Calu3 (cell line): ENCODE measurements around the gene CRYBB3. TPM values are rescaled to one million over a fixed set of nuclear protein-coding genes. Genes with fewer than 3 reads are reported as not detected.
"Not testable (repeated sequence)": the region's sequence is repeated elsewhere in the genome, so short reads cannot be mapped to it uniquely, and the experiment has no call there.

Source experiments
- BruUV-seq: library from RNA; stranded (reverse); fragments of 400-500 nt; replicated peaks from 2 replicates; lab custom pipeline; 2021; lab: Mats Ljungman, UMichigan
- CTCF ChIA-PET: fragments of 300-600 bp; sonication (Branson Sonifier 250); formaldehyde crosslinking; loops from one replicate; lab custom pipeline; 2022; ENCODE audit warnings: antibody characterized with exemption; lab: Charles Lee
- DNase-seq: peaks from one replicate; pipeline ENCODE4 v3.0.0; 2022
- H3K27ac Mint-ChIP-seq: one replicate; pipeline ENCODE4 v1.8.0; 2022; ENCODE audit warnings: mixed read lengths; ENCODE audit not compliant: unreplicated experiment
- H3K27me3 Mint-ChIP-seq: one replicate; pipeline ENCODE4 v1.8.0; 2022; ENCODE audit warnings: mixed read lengths; ENCODE audit not compliant: unreplicated experiment
- H3K36me3 Mint-ChIP-seq: one replicate; pipeline ENCODE4 v1.8.0; 2022; ENCODE audit warnings: mild to moderate bottlenecking, moderate library complexity, mixed read lengths; ENCODE audit not compliant: insufficient read depth, unreplicated experiment
- H3K4me1 Mint-ChIP-seq: one replicate; pipeline ENCODE4 v1.8.0; 2022; ENCODE audit warnings: mild to moderate bottlenecking, low read depth, mixed read lengths; ENCODE audit not compliant: unreplicated experiment
- H3K4me3 Mint-ChIP-seq: one replicate; pipeline ENCODE4 v1.8.0; 2022; ENCODE audit warnings: mild to moderate bottlenecking, low read depth, moderate library complexity, mixed read lengths; ENCODE audit not compliant: unreplicated experiment
- H3K9me3 Mint-ChIP-seq: one replicate; pipeline ENCODE4 v1.8.0; 2022; ENCODE audit warnings: low read depth, mixed read lengths; ENCODE audit not compliant: unreplicated experiment
- CTCF ChIP-seq: fragments of 200-600 bp; IDR thresholded peaks from one replicate; pipeline ENCODE4 v1.8.0; 2022; ENCODE audit warnings: antibody characterized with exemption; ENCODE audit not compliant: unreplicated experiment
- intact Hi-C: fragments of 100-400 bp; cut with micrococcal nuclease; formaldehyde crosslinking; loops from one replicate; pipeline ENCODE4 v1.10.0; 2022; ENCODE audit not compliant: unreplicated experiment
- total RNA-seq: library from RNA; stranded (reverse); gene quantifications from 2 replicates; pipeline ENCODE4 v1.2.3, GENCODE V29; 2022

Gene CRYBB3
- total RNA-seq, 1 experiment from 2014 or later: 1.4 TPM

GRCh38 chr22:25235547-25236290 lies 36.1 kb downstream of the CRYBB3 start:
- no peaks in the 10 kb centered on the region for H3K4me1 Mint-ChIP-seq
- intact Hi-C loops: loop anchor here (2.0 to 10.0 kb wide), 2 partner anchors 99 to 543 kb away; no protein-coding TSS in a partner anchor
- CTCF ChIA-PET: interaction anchor here (0.6 to 1.4 kb wide), 3 partner anchors 47 to 227 kb away, joined by 3 to 8 read pairs (median 4); no protein-coding TSS in a partner anchor

GRCh38 chr22:25236417-25236816 lies 36.8 kb downstream of the CRYBB3 start:
- TF ChIP-seq CTCF: no peak
- H3K4me3 Mint-ChIP-seq: peak overlapping the region; percentile 58
- no peaks in the 10 kb centered on the region for H3K4me1 Mint-ChIP-seq
- BruUV-seq: no TSS peak
- H3K27ac Mint-ChIP-seq: peak overlapping the region; percentile 69
- no peak for DNase-seq
- intact Hi-C loops: loop anchor here (2.0 to 10.0 kb wide), 2 partner anchors 98 to 542 kb away; no protein-coding TSS in a partner anchor
- H3K36me3 Mint-ChIP-seq: peaks cover 8% of the 10 kb centered on the region
- CTCF ChIA-PET: interaction anchor here (0.6 to 1.4 kb wide), 3 partner anchors 47 to 226 kb away, joined by 3 to 8 read pairs (median 4); no protein-coding TSS in a partner anchor
- no peaks in the 10 kb centered on the region for H3K9me3 Mint-ChIP-seq
- peaks cover 76% of the 10 kb centered on the region for H3K27me3 Mint-ChIP-seq

More at GRCh38 chr22:25235547-25236290, 36.1 kb downstream of the CRYBB3 start:
- no peaks in the 10 kb centered on the region for H3K9me3 Mint-ChIP-seq
- peaks cover 69% of the 10 kb centered on the region for H3K27me3 Mint-ChIP-seq
- H3K4me3 Mint-ChIP-seq: peak overlapping the region; percentile 58
- DNase-seq: peak; percentile 95
- peaks cover 8% of the 10 kb centered on the region for H3K36me3 Mint-ChIP-seq
- BruUV-seq: no TSS peak
- peak overlapping the region; percentile 69 for H3K27ac Mint-ChIP-seq
- TF ChIP-seq CTCF: peak; percentile 91

GRCh38 chr22:25237503-25237902 lies 37.8 kb downstream of the CRYBB3 start:
- H3K27me3 Mint-ChIP-seq: peaks cover 71% of the 10 kb centered on the region
- CTCF ChIA-PET: interaction anchor here (0.5 kb wide), 1 partner anchor 11 kb away, joined by 3 read pairs; no protein-coding TSS in a partner anchor
- H3K4me3 Mint-ChIP-seq: no peak overlapping the region
- H3K4me1 Mint-ChIP-seq: no peaks in the 10 kb centered on the region
- DNase-seq: no peak
- no peak overlapping the region for H3K27ac Mint-ChIP-seq
- BruUV-seq: no TSS peak
- intact Hi-C loops: loop anchor here (2.0 to 10.0 kb wide), 2 partner anchors 97 to 541 kb away; no protein-coding TSS in a partner anchor
- H3K36me3 Mint-ChIP-seq: peaks cover 8% of the 10 kb centered on the region
- no peak for TF ChIP-seq CTCF
- H3K9me3 Mint-ChIP-seq: no peaks in the 10 kb centered on the region

GRCh38 chr22:25238058-25238457 lies 38.4 kb downstream of the CRYBB3 start:
- DNase-seq, CTCF ChIA-PET, H3K9me3 Mint-ChIP-seq, H3K4me1 Mint-ChIP-seq, H3K27ac Mint-ChIP-seq, H3K36me3 Mint-ChIP-seq, H3K4me3 Mint-ChIP-seq, BruUV-seq: not testable (repeated sequence)
- intact Hi-C loops: loop anchor here (10.0 kb wide), 1 partner anchor 97 kb away; no protein-coding TSS in a partner anchor
- peaks cover 65% of the 10 kb centered on the region for H3K27me3 Mint-ChIP-seq

GRCh38 chr22:25255169-25255568 lies 55.5 kb downstream of the CRYBB3 start:
- H3K9me3 Mint-ChIP-seq: not testable (repeated sequence)

More at GRCh38 chr22:25255169-25255568, 55.5 kb downstream of the CRYBB3 start:
- H3K27me3 Mint-ChIP-seq: peaks cover 34% of the 10 kb centered on the region
- intact Hi-C loops, CTCF ChIA-PET, H3K4me1 Mint-ChIP-seq, H3K4me3 Mint-ChIP-seq, H3K36me3 Mint-ChIP-seq, DNase-seq, H3K27ac Mint-ChIP-seq, BruUV-seq: not testable (repeated sequence)
